Trophoblast cell (in vitro differentiated cells and primary cell): Measurements from ENCODE around the gene SP1.
A peak's percentile ranks its signal among the peaks of the same experiment; 100 is the strongest.
"Not testable (repeated sequence)": the region's sequence is repeated elsewhere in the genome, so short reads cannot be mapped to it uniquely, and the experiment has no call there.

Source experiments
- DNase-seq, 2 donors: peaks; one replicate each; pipeline ENCODE4 v3.0.0-alpha.2; 2016
- H2AFZ ChIP-seq: 2 replicates; pipeline ENCODE4 v1.6.1; 2013; ENCODE audit warnings: low read length, moderate library complexity, mild to moderate bottlenecking; ENCODE audit not compliant: insufficient read depth, poor library complexity
- H2AK5ac ChIP-seq: 2 replicates; pipeline ENCODE4 v1.6.1; 2013; ENCODE audit warnings: mild to moderate bottlenecking, low read length
- H2BK120ac ChIP-seq: 2 replicates; pipeline ENCODE4 v1.6.1; 2013; ENCODE audit warnings: low read length, mild to moderate bottlenecking, moderate library complexity; ENCODE audit not compliant: insufficient read depth, poor library complexity
- H2BK12ac ChIP-seq: 2 replicates; pipeline ENCODE4 v1.6.1; 2013; ENCODE audit warnings: mild to moderate bottlenecking, low read length, moderate library complexity
- H2BK5ac ChIP-seq: 2 replicates; pipeline ENCODE4 v1.6.1; 2013; ENCODE audit warnings: low read length, low read depth, moderate library complexity, mild to moderate bottlenecking; ENCODE audit not compliant: poor library complexity
- H3K14ac ChIP-seq: 2 replicates; pipeline ENCODE4 v1.6.1; 2013; ENCODE audit warnings: mild to moderate bottlenecking, low read length
- H3K18ac ChIP-seq: 2 replicates; pipeline ENCODE4 v1.6.1; 2013; ENCODE audit warnings: mild to moderate bottlenecking, low read length
- H3K23ac ChIP-seq: 2 replicates; pipeline ENCODE4 v1.6.1; 2013; ENCODE audit warnings: low read length
- H3K27ac ChIP-seq: 2 replicates; pipeline ENCODE4 v1.5.1; 2013; ENCODE audit warnings: low read depth, mild to moderate bottlenecking, inconsistent platforms, low read length, moderate library complexity
- H3K27me3 ChIP-seq: 2 replicates; pipeline ENCODE4 v1.6.1; 2013; ENCODE audit warnings: inconsistent platforms, mild to moderate bottlenecking, low read length, moderate library complexity; ENCODE audit not compliant: insufficient read depth
- H3K36me3 ChIP-seq, 2 experiments: 1 replicate in 1 of 2; 2 replicates in 1 of 2; pipeline ENCODE4 v1.6.1; 2013; ENCODE audit warnings: low read length in 2 of 2, mild to moderate bottlenecking in 2 of 2, moderate library complexity in 1 of 2; ENCODE audit not compliant: insufficient read depth in 2 of 2, control insufficient read depth in 1 of 2
- H3K4ac ChIP-seq: 2 replicates; pipeline ENCODE4 v1.6.1; 2013; ENCODE audit warnings: low read depth, mild to moderate bottlenecking, low read length, moderate library complexity
- H3K4me1 ChIP-seq, 2 experiments: 1 replicate in 1 of 2; 2 replicates in 1 of 2; pipeline ENCODE4 v1.6.1; 2013; ENCODE audit warnings: low read length in 2 of 2, mild to moderate bottlenecking in 2 of 2, moderate library complexity in 1 of 2; ENCODE audit not compliant: insufficient read depth in 2 of 2, control insufficient read depth in 1 of 2
- H3K4me2 ChIP-seq: 2 replicates; pipeline ENCODE4 v1.6.1; 2013; ENCODE audit warnings: inconsistent platforms, mild to moderate bottlenecking, low read length, moderate library complexity
- H3K4me3 ChIP-seq: 2 replicates; pipeline ENCODE4 v1.5.1; 2013; ENCODE audit warnings: mild to moderate bottlenecking, low read depth, low read length, inconsistent platforms
- H3K79me1 ChIP-seq: one replicate; pipeline ENCODE4 v1.6.1; 2013; ENCODE audit warnings: low read length
- H3K79me2 ChIP-seq: 2 replicates; pipeline ENCODE4 v1.6.1; 2013; ENCODE audit warnings: low read length, mild to moderate bottlenecking; ENCODE audit not compliant: control insufficient read depth, insufficient read depth, poor library complexity
- H3K9ac ChIP-seq: 2 replicates; pipeline ENCODE4 v1.6.1; 2013; ENCODE audit warnings: mild to moderate bottlenecking, low read length
- H3K9me3 ChIP-seq: 2 replicates; pipeline ENCODE4 v1.6.1; 2013; ENCODE audit warnings: low read depth, mild to moderate bottlenecking, control low read depth, inconsistent platforms, low read length; ENCODE audit not compliant: insufficient read depth
- H4K12ac ChIP-seq: 2 replicates; pipeline ENCODE4 v1.6.1; 2013; ENCODE audit warnings: low read depth, mild to moderate bottlenecking, low read length, moderate library complexity
- H4K8ac ChIP-seq: 2 replicates; pipeline ENCODE4 v1.6.1; 2013; ENCODE audit warnings: low read depth, mild to moderate bottlenecking, low read length, moderate library complexity
- H4K91ac ChIP-seq: one replicate; pipeline ENCODE4 v1.6.1; 2013; ENCODE audit warnings: low read depth, mild to moderate bottlenecking, low read length, moderate library complexity
- WGBS: extraction: QIAGEN DNeasy Blood & Tissue Kit; methylation state at CpG from one replicate; pipeline ENCODE4 v1.1.7; 2013; ENCODE audit warnings: missing lambda C conversion rate; ENCODE audit not compliant: insufficient read length, insufficient coverage; ENCODE audit errors: extremely low coverage; 5-methylcytosine and 5-hydroxymethylcytosine counted together

SP1 gene

DNA sequence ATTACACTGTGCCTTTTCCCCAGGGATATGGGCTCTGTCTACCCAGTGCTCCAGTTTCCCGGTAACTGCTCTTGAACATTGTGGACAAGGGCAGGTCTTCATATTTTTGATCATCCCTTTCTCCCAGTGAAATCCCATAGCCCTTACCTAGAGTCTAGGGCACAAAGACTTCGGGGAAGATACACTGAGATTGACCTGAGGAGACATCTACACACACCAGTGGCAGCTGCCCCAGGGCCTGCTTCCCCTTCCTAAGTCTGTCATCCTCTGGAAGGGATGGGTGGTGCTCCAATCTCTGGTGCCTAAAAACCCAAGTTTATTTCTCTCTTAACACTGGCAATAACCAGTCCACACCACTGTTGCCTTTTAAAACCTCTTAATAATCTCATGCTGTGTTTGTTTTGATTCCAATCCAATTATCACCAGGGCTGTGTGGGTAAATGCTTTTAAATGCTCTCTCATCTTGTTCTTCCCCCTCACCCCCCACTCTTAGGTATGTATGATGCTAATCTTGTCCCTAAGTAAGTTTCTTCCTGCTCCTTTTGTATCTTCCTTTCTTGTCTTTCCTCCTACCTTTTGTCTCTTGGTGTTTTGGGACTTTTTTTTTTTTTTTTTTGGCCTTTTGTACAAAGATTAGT lies 35.9 kb downstream of the SP1 start:
- H3K4ac ChIP-seq, H3K27ac ChIP-seq, H2BK120ac ChIP-seq, H3K18ac ChIP-seq, H3K4me3 ChIP-seq, H3K79me2 ChIP-seq, H4K91ac ChIP-seq, H3K4me2 ChIP-seq, H2AK5ac ChIP-seq, H2AFZ ChIP-seq, H3K23ac ChIP-seq, H4K8ac ChIP-seq, H3K27me3 ChIP-seq, H3K9ac ChIP-seq, H4K12ac ChIP-seq, H2BK5ac ChIP-seq, H3K79me1 ChIP-seq, H3K14ac ChIP-seq, DNase-seq, H3K9me3 ChIP-seq: not testable (repeated sequence)
- Histone ChIP-seq H3K4me1 (peaks cover 6 to 17% of the 10 kb centered on the region in 2 experiments), H2BK12ac (peak overlapping the region; percentile 35), H3K36me3 (peaks cover 4 to 12% of the 10 kb centered on the region in 2 experiments)
- no CpG with 5 or more reads among the region's 2 CpGs for WGBS

DNA sequence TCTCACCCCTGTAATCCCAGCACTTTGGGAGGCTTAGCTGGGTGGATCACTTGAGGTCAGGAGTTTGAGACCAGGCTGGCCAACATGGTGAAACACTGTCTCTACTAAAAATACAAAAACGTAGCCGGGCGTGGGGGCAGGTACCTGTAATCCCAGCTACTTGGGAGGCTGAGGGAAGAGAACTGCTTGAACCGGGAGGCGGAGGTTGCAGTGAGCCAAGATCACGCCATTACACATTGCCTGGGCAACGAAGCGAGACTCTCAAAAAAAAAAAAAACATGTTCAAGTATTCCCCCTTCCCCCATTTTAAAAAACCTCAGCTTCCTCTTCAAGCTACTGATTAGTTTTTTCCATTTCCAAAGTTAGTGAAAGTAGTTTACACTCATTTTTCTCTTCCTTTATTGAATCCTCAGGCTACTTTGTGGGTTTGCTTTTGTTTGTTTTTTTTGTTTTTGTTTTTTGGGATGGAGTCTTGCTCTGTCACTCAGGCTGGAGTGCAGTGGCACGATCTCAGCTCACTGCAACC lies 37.4 kb downstream of the SP1 start:
- not testable (repeated sequence) for H3K4me3 ChIP-seq, H3K14ac ChIP-seq, H3K9ac ChIP-seq, H3K9me3 ChIP-seq, H3K23ac ChIP-seq, H2AFZ ChIP-seq, H3K79me2 ChIP-seq, H3K27ac ChIP-seq, H3K18ac ChIP-seq, H2BK12ac ChIP-seq, H2BK5ac ChIP-seq, H4K12ac ChIP-seq, H2AK5ac ChIP-seq, H3K4me2 ChIP-seq, H3K36me3 ChIP-seq, H2BK120ac ChIP-seq, H3K27me3 ChIP-seq, H3K79me1 ChIP-seq, H4K91ac ChIP-seq, H3K4ac ChIP-seq
- no CpG with 5 or more reads among the region's 9 CpGs for WGBS
- peaks cover 6 to 21% of the 10 kb centered on the region in 2 experiments for H3K4me1 ChIP-seq
- peak overlapping the region; percentile 47 for H4K8ac ChIP-seq
- DNase-seq: peak in 1 of 2 donors; percentile 18

DNA sequence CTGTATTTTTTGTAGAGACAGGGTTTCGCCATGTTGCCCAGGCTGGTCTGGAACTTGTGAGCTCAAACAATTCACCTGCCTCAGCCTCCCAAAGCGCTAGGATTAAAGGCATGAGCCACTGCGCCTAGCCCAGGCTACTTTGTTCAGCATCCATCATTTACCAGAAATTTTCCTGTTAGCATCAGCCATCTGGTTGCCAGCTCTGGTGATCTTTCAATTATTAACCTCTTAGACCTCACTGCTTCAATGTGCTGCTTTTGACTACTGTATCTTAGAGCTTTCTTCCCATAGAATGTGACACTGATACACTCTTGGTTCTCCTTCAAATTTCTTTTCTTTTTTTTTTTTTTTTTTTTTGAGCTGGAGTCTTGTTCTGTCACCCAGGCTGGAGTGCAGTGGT lies 38.2 kb downstream of the SP1 start:
- no peak overlapping the region for H2BK5ac ChIP-seq
- H3K9ac ChIP-seq: no peak overlapping the region
- H3K23ac ChIP-seq: no peak overlapping the region
- H3K79me2 ChIP-seq: no peaks in the 10 kb centered on the region
- no peak overlapping the region for H2AK5ac ChIP-seq
- no peak overlapping the region for H4K91ac ChIP-seq
- H2BK12ac ChIP-seq: no peak overlapping the region
- H4K12ac ChIP-seq: no peak overlapping the region
- H3K36me3 ChIP-seq: no peaks in the 10 kb centered on the region
- no peaks in the 10 kb centered on the region for H3K27me3 ChIP-seq
- no peak overlapping the region for H4K8ac ChIP-seq
- no peak overlapping the region for H3K18ac ChIP-seq
- DNase-seq: no peak
- no peak overlapping the region for H3K4me3 ChIP-seq
- H3K27ac ChIP-seq: no peak overlapping the region
- H3K14ac ChIP-seq: no peak overlapping the region
- H3K4me2 ChIP-seq: no peak overlapping the region
- no peaks in the 10 kb centered on the region for H3K9me3 ChIP-seq
- no CpG with 5 or more reads among the region's 3 CpGs for WGBS
- H2BK120ac ChIP-seq: no peak overlapping the region
- peaks cover 3% of the 10 kb centered on the region for H3K79me1 ChIP-seq
- no peak overlapping the region for H3K4ac ChIP-seq
- peaks cover 6 to 21% of the 10 kb centered on the region in 2 experiments for H3K4me1 ChIP-seq
- H2AFZ ChIP-seq: no peak overlapping the region

DNA sequence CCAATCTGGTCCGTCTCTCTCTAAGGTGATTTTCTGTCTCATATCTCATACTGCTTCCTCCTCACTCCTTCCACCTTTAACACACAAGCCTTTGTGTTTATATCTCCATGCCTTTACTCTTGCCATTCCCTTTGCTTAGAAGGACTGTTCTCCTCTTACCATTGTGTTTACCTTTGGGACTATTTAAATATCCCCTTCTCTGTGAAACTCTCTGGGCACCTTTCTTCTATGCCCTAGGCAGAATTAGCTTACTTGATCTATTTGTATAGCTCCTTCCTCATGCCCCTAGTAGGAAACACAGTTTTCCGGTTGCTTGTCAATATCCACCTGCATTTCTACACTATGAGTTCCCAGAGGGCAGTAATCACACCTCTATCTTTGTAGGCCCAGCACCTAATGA lies 39.8 kb downstream of the SP1 start:
- H2BK5ac ChIP-seq: no peak overlapping the region
- H2AK5ac ChIP-seq: no peak overlapping the region
- peaks cover 5 to 20% of the 10 kb centered on the region in 2 experiments for H3K4me1 ChIP-seq
- H3K27ac ChIP-seq: no peak overlapping the region
- no peaks in the 10 kb centered on the region for H3K9me3 ChIP-seq
- no peak overlapping the region for H3K23ac ChIP-seq
- H4K12ac ChIP-seq: no peak overlapping the region
- WGBS: no CpG with 5 or more reads among the region's 2 CpGs
- H4K91ac ChIP-seq: no peak overlapping the region
- no peaks in the 10 kb centered on the region for H3K36me3 ChIP-seq
- no peak overlapping the region for H2AFZ ChIP-seq
- no peak for DNase-seq
- H3K4ac ChIP-seq: no peak overlapping the region
- no peak overlapping the region for H3K4me2 ChIP-seq
- no peak overlapping the region for H3K14ac ChIP-seq
- no peaks in the 10 kb centered on the region for H3K79me2 ChIP-seq
- H2BK120ac ChIP-seq: no peak overlapping the region
- H2BK12ac ChIP-seq: no peak overlapping the region
- H3K18ac ChIP-seq: no peak overlapping the region
- H3K27me3 ChIP-seq: no peaks in the 10 kb centered on the region
- no peak overlapping the region for H3K4me3 ChIP-seq
- H4K8ac ChIP-seq: no peak overlapping the region
- H3K79me1 ChIP-seq: peaks cover 3% of the 10 kb centered on the region
- no peak overlapping the region for H3K9ac ChIP-seq
